DMS 273 treated with DMSO at 0.1 percent for 48 hours (cell line): ENCODE measurements around the gene CD83.

Experiments
- DNase-seq: peaks from one replicate; lab custom pipeline; 2025; lab: John Stamatoyannopoulos, UW

CD83 gene

DNA sequence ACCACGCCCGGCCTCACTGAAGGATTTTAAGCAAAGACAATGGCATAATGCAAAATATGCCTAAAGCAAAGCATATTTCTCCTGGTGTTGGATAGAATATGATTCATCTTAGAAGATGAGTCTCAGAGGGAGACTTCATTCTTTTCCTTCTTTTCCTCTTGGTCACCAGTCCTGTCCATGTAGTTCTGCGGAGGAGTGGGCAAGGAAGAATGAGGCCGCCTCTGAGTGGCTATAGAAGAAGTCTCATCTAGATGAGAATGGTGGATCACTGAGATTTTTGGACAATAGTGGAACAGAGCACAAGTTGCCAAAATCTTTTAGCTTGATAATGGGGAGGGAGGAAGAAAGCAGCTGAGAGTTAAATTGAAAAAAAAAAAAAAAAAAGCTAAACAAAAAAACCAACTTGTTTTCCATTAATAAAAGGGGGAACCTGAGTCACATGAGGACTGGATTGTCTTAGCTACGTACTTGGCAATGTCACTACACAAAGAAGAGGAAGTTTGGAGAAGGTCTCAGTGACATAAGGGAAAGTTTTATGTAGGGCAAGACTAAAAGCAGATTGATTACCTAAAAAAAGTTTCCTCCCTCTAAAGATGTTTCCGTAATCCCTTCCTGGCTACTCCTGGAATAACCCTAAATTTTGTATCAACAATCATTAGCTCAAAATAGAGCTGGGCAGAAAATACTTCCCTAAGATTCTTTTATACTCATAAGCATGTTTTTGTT is 6.0 kb downstream of the CD83 start:
- DNase-seq: no peak

DNA sequence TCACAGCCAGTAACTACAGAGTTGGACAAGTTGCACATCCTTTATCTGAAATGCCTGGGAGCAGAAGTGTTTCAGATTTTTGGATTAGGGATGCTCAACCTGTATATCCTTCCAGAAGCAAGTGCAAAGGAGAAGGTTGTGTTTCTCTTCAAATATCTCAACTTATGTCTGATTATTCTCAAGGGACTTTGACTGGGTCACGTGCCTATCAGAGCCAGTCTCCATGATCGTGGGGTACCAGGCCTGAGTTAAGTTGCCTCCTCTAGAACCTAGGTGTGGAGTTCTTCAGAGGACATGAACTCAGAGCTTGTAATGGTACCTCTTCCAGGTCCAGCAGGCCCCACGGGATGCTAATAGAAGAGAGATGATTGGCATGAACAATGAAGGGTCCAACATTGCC is 7.8 kb downstream of the CD83 start:
- DNase-seq: no peak

DNA sequence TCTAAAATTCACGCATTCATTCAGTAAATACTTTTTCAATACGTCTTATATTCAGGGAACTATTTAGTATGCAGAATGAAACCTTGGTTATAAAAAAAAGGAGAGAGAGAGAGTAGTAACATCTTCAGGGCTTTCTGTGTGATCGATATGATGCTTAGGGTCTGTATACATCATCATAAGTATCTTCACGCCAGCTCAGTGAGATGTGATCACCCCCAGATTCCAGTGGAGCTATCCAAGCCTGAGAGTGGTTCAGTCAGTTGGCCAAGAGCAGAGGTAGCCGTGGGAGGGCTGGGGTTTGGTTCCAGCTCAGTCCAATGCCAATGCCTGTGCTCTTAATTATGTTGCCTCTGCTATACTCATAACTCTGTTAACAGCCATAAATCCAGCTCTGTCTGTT is 8.6 kb downstream of the CD83 start:
- no peak for DNase-seq

DNA sequence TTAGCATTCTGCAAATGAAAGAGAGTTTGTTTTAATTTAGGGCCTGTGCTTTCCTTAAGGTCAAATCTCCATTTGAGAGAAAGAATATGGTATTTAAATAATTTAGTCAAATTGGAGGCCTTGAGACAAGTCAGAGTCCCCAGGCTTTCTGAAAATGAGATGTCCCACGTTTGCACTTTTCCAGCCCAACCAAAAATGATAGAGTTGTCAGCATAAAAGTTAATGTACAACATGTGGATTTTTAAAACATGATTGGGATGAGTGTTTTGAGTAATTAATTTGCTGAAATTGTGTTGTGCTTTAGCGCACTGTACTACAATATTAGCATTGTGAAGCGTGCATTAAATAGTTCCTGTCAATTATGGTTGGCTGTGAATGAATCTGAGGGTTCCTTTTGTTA is 10.0 kb downstream of the CD83 start:
- DNase-seq: no peak

DNA sequence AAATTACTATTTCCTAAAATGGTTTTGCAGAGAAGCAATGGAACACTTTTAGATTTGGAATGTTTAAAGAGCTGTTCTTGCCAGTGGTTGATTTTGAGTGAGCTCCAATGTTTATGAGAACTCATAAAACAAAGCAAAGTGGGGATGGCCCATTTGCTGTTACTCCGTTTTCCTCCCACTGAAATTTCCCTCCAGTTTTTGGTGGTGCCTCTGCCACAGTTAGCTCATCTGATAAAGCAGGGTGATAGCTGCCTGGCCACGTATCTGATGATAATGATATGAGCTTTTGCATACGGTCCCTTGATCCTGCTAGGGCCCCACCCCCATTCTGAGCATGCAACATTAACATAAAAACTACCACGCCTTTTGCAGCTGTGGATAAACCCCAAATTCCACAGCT is 10.4 kb downstream of the CD83 start:
- no peak for DNase-seq

DNA sequence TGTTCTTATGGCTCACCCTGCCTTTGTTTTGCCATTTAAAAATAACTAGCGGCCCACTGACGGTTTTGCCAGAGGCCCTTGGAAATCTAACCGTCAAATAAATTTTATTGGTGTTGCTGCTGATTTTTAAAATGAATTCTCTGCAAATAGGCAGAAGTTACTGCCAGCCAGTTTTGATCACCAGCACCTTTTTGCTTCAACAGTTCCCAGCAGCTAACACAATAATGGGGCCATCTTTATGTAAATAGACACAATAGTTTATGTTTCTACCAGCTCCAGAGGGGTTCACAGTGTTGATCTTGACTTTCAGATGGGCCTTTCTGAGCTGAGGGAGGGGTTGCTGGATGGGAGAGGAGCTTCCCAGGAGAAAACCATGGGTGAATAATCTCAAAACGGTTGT is 11.2 kb downstream of the CD83 start:
- DNase-seq: no peak

DNA sequence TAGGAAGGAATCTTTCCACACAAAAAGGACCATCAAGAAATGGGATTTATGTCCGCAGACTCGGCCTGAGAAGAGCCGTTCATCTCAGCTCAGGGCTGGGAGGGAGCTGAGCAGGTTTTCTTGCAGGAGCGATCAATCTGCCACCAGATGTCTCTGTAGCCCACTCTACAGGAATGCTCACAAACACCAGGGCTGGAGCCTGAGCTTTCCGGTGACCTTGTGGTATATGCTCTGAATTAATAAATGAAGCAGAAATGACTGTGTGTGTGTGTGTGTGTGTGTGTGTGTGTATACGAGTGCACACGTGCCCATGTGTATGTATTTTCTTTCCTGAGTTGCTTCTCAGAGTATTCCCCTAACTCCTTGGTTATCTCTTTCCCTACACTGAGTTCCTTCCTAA is 12.0 kb downstream of the CD83 start:
- DNase-seq: peak; percentile 19

DNA sequence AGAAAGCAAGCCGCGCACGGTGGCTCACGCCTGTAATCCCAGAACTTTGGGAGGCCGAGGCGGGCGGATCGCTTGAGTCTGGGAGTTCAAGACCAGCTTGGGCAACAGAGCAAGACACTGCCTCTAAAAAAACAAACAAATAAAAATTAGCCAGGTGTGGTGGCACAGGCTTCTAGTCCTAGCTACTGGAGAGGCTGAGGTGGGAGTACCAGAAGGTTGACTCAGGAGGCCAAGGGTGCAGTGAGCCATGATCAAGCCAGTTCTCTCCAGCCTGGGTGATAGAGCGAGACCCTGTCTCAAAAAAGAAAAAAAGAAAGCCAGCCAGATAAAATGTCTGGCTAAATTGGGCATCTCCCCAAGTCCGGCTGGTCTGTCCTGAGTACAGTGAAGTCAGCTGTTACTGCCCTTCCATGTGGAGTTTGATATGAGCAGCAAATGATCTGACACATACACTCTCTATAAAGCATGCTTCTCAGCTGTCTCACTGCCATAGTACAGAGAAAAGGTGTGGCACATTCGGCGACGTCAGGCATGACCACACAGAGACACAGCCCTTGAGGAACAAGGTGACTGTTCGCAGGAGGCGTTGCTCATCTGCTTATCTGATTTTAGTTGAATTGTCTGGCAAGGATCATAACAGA is 13.0 kb downstream of the CD83 start:
- DNase-seq: no peak

DNA sequence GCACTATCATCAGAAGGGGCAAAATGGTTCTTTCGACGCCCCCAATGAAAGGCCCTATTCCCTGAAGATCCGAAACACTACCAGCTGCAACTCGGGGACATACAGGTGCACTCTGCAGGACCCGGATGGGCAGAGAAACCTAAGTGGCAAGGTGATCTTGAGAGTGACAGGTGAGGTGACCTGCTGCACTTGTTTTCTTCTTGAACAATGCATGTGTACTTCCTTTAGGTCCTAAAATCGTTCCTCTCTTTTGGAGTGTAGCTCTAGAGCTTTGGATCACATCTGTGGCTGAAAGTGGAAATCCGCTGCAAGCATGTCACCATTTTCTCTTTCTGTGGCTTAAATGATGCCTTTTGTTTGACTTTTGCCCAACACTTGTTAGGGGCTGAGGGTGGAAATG is 14.0 kb downstream of the CD83 start:
- no peak for DNase-seq

DNA sequence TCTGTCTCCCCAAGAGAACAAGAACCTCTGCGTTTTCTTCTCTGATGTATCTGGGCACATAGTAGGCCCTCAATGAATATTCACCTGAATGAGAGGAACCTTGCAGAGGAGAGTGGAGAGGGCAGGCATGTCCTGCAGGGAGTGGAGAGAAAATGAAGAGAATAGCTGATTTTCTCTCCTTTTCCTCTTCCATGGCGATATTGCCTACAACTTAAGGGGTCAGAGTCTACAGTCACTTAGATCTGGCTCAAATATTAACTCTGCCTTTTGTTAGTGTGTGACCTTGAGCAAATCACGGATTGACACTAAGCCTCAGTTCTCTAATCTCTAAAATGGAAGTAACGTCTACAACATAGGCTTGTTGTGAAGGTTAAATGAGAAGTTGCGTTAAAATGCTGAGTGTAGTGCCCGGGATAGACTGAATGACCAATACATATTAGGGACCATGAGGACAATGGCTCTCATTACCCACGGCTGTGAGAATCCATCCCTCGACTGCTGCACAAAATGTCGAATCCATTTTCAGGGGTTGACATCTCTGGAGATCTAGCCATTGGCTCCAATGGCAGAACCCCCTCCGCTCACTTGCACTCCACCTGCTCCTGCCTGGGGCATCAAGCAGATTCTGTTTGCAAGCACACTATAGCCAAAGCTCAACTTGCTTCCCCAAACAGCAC is 14.8 kb downstream of the CD83 start:
- DNase-seq: no peak

DNA sequence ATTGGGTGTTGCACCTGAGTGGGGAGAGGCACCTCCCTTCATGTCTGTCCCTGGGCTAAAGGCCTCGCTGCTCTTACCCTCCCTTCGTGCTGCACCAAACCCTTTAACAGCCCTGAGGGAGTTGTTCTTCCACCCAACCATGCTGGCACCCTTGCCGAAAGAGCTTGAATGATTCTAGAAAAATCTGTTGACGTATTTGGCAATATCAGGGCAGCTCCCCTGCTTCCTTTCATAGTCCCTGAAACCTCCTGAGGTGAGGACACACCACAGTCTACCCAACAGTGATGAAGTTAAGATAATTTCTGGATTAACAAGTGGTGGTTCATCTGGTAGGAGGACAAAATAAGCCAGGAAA is 15.3 kb downstream of the CD83 start:
- DNase-seq: no peak

DNA sequence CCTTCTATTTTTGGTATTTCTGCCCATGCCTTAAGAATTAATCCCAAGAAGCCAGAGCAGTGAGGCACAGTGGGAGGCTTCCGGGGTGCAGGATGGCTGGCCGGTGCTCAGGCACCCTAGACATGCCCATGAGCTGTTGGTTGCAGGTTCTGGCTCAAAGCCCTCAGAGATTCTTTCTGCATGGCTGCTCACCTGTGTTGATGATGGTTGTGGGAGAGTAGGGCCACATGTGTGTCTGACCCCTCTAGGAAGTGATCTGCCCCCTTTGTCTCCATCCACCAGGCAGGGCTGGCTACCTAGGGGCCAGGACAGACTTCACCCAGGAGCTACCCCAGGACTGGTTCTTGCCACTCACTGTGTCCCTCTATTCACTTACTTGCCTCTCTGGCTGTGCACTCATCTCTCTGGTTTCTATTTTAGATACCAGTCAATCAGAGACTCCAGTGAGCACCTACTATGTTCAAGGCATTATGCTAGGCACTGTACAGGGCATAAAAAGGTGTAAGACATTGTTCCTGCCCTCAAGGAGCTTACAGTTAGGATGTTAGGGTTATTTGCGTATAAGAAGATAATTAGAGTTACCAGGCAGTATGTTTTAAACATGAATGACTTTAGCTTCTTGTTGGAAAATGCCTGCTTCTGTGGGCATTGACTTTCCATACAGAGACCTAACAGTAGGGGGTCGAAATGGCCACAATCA is 16.8 kb downstream of the CD83 start:
- no peak for DNase-seq

DNA sequence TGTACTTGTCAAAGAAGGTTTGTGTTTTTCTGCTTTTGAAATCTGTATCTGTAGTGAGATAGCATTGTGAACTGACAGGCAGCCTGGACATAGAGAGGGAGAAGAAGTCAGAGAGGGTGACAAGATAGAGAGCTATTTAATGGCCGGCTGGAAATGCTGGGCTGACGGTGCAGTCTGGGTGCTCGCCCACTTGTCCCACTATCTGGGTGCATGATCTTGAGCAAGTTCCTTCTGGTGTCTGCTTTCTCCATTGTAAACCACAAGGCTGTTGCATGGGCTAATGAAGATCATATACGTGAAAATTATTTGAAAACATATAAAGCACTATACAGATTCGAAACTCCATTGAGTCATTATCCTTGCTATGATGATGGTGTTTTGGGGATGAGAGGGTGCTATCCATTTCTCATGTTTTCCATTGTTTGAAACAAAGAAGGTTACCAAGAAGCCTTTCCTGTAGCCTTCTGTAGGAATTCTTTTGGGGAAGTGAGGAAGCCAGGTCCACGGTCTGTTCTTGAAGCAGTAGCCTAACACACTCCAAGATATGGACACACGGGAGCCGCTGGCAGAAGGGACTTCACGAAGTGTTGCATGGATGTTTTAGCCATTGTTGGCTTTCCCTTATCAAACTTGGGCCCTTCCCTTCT is 18.4 kb downstream of the CD83 start:
- DNase-seq: no peak

DNA sequence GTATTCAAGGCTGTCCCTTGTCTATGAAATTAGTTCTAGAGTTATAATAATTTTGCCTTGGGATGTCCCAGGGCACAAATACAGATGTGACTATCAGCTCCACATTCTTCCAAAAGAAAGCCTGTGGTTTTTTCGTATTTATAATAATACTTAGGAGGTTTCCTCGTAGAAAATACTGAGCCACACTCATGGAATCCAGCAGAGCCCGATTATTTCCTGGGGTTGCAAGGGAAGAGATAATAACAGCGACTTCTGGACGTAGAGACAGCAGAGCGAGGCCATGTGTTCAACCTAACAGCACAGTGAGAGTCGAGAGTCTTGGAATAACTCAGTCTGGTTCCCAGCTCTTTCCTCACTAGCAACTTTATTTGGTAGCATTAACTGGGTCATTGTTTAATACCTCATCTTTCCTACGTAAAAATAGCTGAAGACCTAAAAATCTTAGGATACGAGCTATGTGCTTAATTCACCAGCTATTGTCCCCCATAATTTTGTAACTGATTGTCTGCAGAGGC is 21.2 kb downstream of the CD83 start:
- DNase-seq: no peak

DNA sequence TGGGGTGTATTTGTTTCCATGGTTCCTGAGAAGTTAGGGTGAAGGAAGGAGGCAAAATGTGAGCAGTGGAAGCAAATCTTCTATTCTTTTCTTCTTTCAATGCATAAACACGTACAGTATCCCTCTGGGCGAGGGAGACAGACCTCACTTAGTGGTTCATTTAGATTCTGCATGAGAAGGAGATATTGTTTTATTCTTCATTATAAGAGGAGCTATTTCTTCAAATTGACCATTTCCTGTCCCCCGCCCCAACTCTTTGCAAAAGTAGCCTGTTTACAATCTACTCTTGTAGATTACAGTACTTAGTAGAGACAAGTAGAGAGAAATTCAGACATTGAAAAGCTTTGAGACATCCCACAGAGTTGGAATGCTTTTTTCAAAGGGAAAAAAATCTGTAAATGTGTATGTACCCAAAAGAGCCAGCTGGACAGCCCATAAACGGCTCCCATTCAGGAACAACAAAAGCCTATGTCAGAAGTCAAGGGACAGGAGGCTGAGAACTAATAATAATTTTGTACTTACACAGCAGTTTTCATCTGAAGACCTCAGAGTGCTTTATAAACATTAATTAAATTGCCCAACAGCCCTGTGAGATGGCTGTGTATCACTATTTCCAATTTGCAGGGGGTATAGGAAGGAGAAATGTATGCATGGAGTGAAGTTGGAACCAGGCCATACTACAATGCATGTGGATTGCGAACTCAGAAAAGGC is 23.9 kb downstream of the CD83 start:
- DNase-seq: no peak

DNA sequence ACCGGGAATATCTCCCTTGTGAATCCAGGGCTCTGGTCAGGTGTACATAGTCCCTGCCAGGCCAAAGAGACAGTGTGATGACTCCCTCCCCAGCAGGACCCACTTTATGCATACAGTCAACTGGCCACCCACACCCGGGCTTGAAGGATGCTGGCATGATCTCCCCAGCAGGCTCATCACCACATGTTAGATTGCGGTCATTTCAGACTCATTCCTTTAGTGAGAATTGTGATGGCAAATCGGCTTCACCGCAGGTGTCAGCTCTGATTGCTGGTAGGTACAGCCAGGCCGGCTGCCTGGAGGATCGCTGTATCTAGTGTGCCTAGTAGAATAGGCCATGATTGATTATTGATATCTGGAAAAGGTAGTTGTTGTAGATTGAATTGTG is 24.5 kb downstream of the CD83 start:
- no peak for DNase-seq

DNA sequence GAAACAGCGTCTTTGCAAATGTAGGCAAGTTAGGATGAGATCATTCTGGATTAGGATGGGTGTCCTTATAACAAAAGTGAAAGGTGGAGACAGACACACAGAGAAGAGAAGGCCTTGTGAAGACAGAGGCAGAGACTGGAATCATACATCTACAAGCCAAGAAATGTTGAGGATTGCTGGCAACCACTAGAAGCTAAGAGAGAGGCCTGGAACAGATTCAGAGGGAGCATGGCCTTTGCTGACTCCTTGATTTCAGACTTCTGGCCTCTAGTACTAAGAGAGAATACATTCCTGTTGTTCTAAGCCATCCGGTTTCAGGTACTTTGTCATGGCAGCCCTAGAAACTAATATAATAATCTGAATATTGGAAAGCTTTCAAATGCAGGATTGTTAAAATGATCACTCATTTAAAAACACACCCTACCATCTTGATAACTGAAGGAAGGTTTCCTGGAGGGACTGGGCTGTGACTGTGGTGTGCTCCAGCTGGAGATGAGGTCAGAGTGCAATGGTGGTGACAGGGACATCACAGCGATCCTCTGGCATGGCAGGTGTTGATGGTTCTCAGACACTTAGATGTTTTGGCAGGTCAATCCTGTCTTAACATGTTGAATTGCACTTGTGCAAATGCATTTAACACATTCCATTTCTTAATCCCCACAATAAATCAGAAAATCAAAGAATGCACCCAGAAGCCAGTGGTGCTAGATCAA is 25.1 kb downstream of the CD83 start:
- DNase-seq: no peak

DNA sequence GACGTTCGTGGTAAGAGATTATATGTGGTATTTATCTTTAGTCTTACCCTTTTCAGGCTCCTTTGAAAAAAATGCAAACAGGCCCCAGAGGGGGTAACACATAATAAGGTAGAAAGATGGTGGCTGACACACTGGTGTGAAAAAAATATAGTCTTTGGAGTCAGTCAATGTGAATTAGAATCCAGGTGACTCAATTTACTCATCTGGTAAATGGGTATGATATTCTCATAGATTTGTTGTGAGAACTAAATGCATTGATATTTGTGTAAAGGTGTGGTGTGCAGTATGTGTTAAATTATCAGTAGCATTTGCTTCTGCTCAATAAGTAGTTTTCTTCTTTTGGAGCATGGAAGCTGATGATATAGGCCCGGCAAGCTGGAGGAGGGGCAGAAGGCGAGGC is 25.7 kb downstream of the CD83 start:
- DNase-seq: no peak

DNA sequence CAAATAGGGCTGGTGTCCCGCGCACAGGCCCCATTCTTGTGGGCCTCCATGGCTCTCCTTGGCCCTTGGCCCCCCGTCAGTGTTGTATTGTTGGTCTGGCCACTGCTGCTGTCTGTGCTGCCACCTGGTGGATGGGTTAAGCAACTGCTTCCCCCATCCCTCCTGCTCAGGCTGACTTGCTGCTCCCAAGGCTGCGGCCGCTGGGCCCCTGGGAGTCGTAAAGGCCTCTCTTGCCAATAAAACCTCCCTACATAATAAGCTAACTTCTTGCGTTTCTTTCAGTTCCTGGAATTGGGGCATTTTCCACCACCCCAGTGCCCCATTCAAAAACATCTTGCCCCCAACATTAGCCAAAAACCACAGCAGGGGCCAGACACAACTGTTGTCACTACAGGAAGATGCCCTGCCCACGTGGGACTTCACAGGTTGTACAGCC is 27.1 kb downstream of the CD83 start:
- peak; percentile 31 for DNase-seq

DNA sequence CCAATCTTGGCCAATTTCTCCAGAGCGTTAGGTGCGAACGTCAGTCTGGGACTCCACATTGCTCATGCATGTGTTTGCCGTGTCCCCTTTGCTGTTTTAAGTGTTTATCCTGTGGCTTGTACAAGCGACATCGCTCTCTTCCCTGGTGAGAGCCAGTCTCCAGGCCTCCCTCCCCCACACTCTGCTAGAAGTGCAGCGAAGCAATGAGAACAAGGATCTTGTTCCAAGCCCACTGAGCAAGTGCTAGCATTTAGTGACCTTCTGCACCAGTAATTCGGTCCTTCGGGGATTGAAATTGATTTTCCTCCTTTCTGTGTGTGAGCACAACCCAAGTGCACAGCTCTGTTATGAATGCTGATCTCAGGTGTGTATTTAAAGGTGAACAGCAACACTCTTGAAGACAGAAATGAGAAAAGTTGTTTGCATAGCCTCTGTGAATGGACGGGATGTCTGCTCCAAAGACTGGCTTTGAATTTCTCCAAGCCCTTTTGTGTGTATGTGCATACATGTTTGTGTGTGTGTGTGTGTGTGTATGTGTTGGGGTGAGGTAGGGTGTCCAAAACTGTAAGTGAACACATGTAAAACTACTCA is 29.0 kb downstream of the CD83 start:
- DNase-seq: no peak

DNA sequence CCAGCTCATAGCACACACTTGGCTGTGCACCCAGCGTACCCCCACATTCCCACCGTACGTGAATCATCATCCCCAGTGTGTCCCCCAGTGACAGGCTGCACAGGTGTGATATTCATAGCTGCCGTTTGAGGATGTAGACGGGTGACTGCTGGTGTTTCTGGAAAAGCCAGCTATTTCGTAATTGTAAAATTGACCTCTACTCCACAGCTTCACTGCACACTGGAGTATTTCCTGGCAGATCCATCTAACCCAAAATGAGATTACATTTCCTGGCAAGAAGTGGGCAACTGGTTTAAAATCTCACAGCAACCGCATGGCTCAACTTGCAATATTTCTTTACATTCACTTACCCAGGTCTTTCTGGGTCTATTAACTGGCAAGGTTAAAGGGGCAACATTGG is 30.3 kb downstream of the CD83 start:
- DNase-seq: no peak
